SK-N-SH (cell line): ENCODE data around the gene TAC4. TPM values are rescaled to one million over a fixed set of nuclear protein-coding genes. Genes with fewer than 3 reads are reported as not detected.

Experiments
- CTCF ChIA-PET: fragments of 300-600, 350-600 bp; formaldehyde crosslinking; extraction: SDS; loops from one replicate; lab custom pipeline; 2021; lab: Yijun Ruan, JAX
- POLR2A ChIA-PET: fragments of 350-600 bp; sonication (Branson Sonifier 250); formaldehyde crosslinking; extraction: SDS; loops from one replicate; lab custom pipeline; 2020; ENCODE audit warnings: antibody characterized with exemption, inconsistent platforms; lab: Yijun Ruan, JAX
- DNase-seq: peaks from one replicate; pipeline ENCODE4 v3.0.0; 2012
- H2AFZ ChIP-seq: fragments of 200-600 bp; sonication (generic); 2 replicates; pipeline ENCODE4 v1.8.1; 2016; ENCODE audit warnings: antibody characterized with exemption, mild to moderate bottlenecking, low read depth
- H3F3A ChIP-seq: fragments of 200-600 bp; sonication (generic); replicated peaks from 2 replicates; pipeline ENCODE3; 2016; ENCODE audit warnings: antibody characterized with exemption, mild to moderate bottlenecking; ENCODE audit not compliant: insufficient read depth
- H3K27ac ChIP-seq, 2 experiments: fragments of 200-500 bp in 1 of 2; fragments of 200-600 bp in 1 of 2; sonication (Bioruptor generic) in 1 of 2; sonication (generic), shearing (Covaris generic) in 1 of 2; 2 replicates each; pipeline versions ENCODE4 v1.5.1 to v1.6.1; 2014 to 2016; ENCODE audit warnings: low read depth in 2 of 2, inconsistent platforms in 1 of 2, low read length in 1 of 2, mild to moderate bottlenecking in 1 of 2, mixed read lengths in 1 of 2
- H3K27me3 ChIP-seq: fragments of 200-600 bp; sonication (generic), shearing (Covaris generic); 2 replicates; pipeline ENCODE4 v1.6.1; 2016; ENCODE audit warnings: mixed run types; ENCODE audit not compliant: insufficient read depth
- H3K36me3 ChIP-seq, 2 experiments: fragments of 200-500 bp in 1 of 2; fragments of 200-600 bp in 1 of 2; sonication (Bioruptor generic) in 1 of 2; sonication (generic) in 1 of 2; replicated peaks in 1 of 2; 2 replicates each; pipeline versions ENCODE3 to v1.5.1; 2014 to 2016; ENCODE audit warnings: low read length in 1 of 2, mild to moderate bottlenecking in 1 of 2; ENCODE audit not compliant: insufficient read depth in 2 of 2, control insufficient read depth in 1 of 2
- H3K4me1 ChIP-seq, 2 experiments: fragments of 200-500 bp in 1 of 2; fragments of 200-600 bp in 1 of 2; sonication (Bioruptor generic) in 1 of 2; sonication (generic), shearing (Covaris generic) in 1 of 2; 2 replicates each; pipeline versions ENCODE4 v1.5.1 to v1.6.1; 2014 to 2016; ENCODE audit warnings: low read depth in 1 of 2, low read length in 1 of 2, mixed run types in 1 of 2; ENCODE audit not compliant: insufficient read depth in 2 of 2, control insufficient read depth in 1 of 2
- H3K4me2 ChIP-seq: fragments of 200-600 bp; sonication (generic), shearing (Covaris generic); 2 replicates; pipeline ENCODE4 v1.6.1; 2017; ENCODE audit warnings: mixed run types
- H3K4me3 ChIP-seq, 2 experiments: fragments of 200-500 bp in 1 of 2; fragments of 200-600 bp in 1 of 2; sonication (Bioruptor generic) in 1 of 2; sonication (generic), shearing (Covaris generic) in 1 of 2; 2 replicates each; pipeline versions ENCODE4 v1.5.1 to v1.8.1; 2014 to 2016; ENCODE audit warnings: low read depth in 2 of 2, inconsistent platforms in 1 of 2, low read length in 1 of 2, mild to moderate bottlenecking in 1 of 2, mixed read lengths in 1 of 2, moderate library complexity in 1 of 2
- H3K79me2 ChIP-seq: fragments of 200-600 bp; sonication (generic); 2 replicates; pipeline ENCODE4 v1.8.1; 2017; ENCODE audit warnings: mild to moderate bottlenecking; ENCODE audit not compliant: insufficient read depth
- H3K9ac ChIP-seq: fragments of 200-600 bp; sonication (generic); 2 replicates; pipeline ENCODE4 v1.6.1; 2017; ENCODE audit warnings: mixed run types
- H3K9me2 ChIP-seq: fragments of 200-600 bp; sonication (generic); 2 replicates; pipeline ENCODE4 v1.6.1; 2017; ENCODE audit warnings: mixed run types
- H3K9me3 ChIP-seq: fragments of 200-600 bp; sonication (generic); 2 replicates; pipeline ENCODE4 v1.6.1; 2017; ENCODE audit warnings: mixed run types, mild to moderate bottlenecking, moderate library complexity
- H4K20me1 ChIP-seq: fragments of 200-600 bp; sonication (generic); 2 replicates; pipeline ENCODE4 v1.6.1; 2017; ENCODE audit warnings: mild to moderate bottlenecking, mixed run types; ENCODE audit not compliant: insufficient read depth
- CHD2 ChIP-seq: fragments of 150-350 bp; IDR thresholded peaks from 2 replicates; pipeline ENCODE4 v1.6.1; 2018; ENCODE audit warnings: low read length; ENCODE audit not compliant: partially characterized antibody
- FOXJ3 ChIP-seq: sonication (generic); formaldehyde crosslinking; IDR thresholded peaks from 2 replicates; pipeline ENCODE4 v1.5.1; 2020; ENCODE audit warnings: mild to moderate bottlenecking, missing genetic modification reagents
- GABPA ChIP-seq: IDR thresholded peaks from 2 replicates; pipeline ENCODE4 v1.4.0; 2012; ENCODE audit warnings: low read depth, mild to moderate bottlenecking
- MEF2A ChIP-seq: IDR thresholded peaks from 2 replicates; pipeline ENCODE4 v1.4.0; 2012; ENCODE audit warnings: low read depth, borderline replicate concordance
- MXI1 ChIP-seq: IDR thresholded peaks from 2 replicates; pipeline ENCODE4 v1.6.1; 2012; ENCODE audit warnings: mild to moderate bottlenecking, low read depth, low read length, improper control_type of control experiment
- NRF1 ChIP-seq: IDR thresholded peaks from 2 replicates; pipeline ENCODE4 v1.6.1; 2012; ENCODE audit warnings: low read depth, mild to moderate bottlenecking, low read length
- RXRA ChIP-seq: IDR thresholded peaks from 2 replicates; pipeline ENCODE4 v1.4.0; 2012; ENCODE audit warnings: low read depth, mild to moderate bottlenecking, borderline replicate concordance
- SIN3A ChIP-seq: IDR thresholded peaks from 2 replicates; pipeline ENCODE4 v1.6.1; 2012; ENCODE audit warnings: low read depth, mild to moderate bottlenecking, low read length, moderate library complexity, borderline replicate concordance
- SMC3 ChIP-seq: IDR thresholded peaks from 2 replicates; pipeline ENCODE4 v1.6.1; 2012; ENCODE audit warnings: low read depth, low read length, improper control_type of control experiment
- TAF1 ChIP-seq: IDR thresholded peaks from 2 replicates; pipeline ENCODE4 v1.6.1; 2012; ENCODE audit warnings: low read depth, mild to moderate bottlenecking, low read length, moderate library complexity, borderline replicate concordance
- YY1 ChIP-seq: IDR thresholded peaks from 2 replicates; pipeline ENCODE4 v1.4.0; 2012; ENCODE audit warnings: low read depth, mild to moderate bottlenecking
- WGBS: methylation state at CpG from one replicate; pipeline ENCODE4 v1.1.6; 2017; ENCODE audit warnings: low lambda C conversion rate; 5-methylcytosine and 5-hydroxymethylcytosine counted together
- polyA plus RNA-seq, 3 experiments: library from polyadenylated mRNA; depleted of rRNA; stranded (reverse); fragments of >200 nt; gene quantifications; 2 replicates each; pipeline ENCODE4 v1.2.3, GENCODE V29; 2012
- TF ChIP-seq, protein P1 (sequence below): IDR thresholded peaks from 2 replicates; pipeline ENCODE4; 2012
- TF ChIP-seq, protein P2 (sequence below): fragments of 200-600 bp; sonication (generic); IDR thresholded peaks from 2 replicates; pipeline ENCODE4 v1.6.1; 2017; ENCODE audit warnings: antibody characterized with exemption, mild to moderate bottlenecking, moderate library complexity
- TF ChIP-seq, protein P3 (sequence below): IDR thresholded peaks from 2 replicates; pipeline ENCODE4 v1.4.0; 2012; ENCODE audit warnings: low read depth, borderline replicate concordance
- TF ChIP-seq, protein P4 (sequence below): IDR thresholded peaks from 2 replicates; pipeline ENCODE4 v1.4.0; 2012; ENCODE audit warnings: low read depth
- TF ChIP-seq, protein P5 (sequence below): IDR thresholded peaks from 2 replicates; pipeline ENCODE4 v1.4.0; 2012; ENCODE audit warnings: low read depth, borderline replicate concordance
- TF ChIP-seq, protein P6 (sequence below): fragments of 150-350 bp; IDR thresholded peaks from 2 replicates; pipeline ENCODE4 v1.6.1; 2017; ENCODE audit warnings: antibody characterized with exemption, low read length, low read depth, borderline replicate concordance

The TAC4 gene
- polyA plus RNA-seq, 1 of the 3 experiments (the other 2 are of a cell fraction), result not detected

DNA sequence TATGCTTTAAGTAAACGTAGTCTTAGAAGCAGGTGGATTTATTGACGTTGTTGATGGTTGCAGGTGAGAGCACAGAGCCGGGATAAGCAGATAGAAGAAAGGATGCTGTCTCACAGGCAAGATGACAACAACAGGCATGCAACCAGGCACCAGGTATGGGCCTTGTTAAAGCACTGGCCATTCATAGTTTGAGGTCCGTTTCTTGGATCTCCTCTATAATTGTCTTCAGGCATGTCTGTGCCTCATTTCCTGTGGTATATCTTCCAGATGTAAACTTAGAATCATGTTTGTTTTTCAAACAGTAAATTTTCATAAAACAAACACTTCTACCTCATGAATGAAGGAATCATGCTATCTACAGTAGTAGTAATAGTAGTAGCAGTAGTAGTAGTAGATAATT, 38.8 kb downstream of the TAC4 start:
- no peak overlapping the region for H3K27ac ChIP-seq
- no peak for DNase-seq
- H2AFZ ChIP-seq, result no peak overlapping the region
- H3K4me1 ChIP-seq, result no peaks in the 10 kb centered on the region
- H3K4me3 ChIP-seq, result no peak overlapping the region
- no peak for TF ChIP-seq CHD2
- WGBS, result 84% methylated on average over 4 of the region's 4 CpGs
- ChIA-PET POLR2A (no interaction called here), CTCF (interaction anchor here (1.0 to 2.4 kb wide), 3 partner anchors 13 to 189 kb away, joined by 3 to 7 read pairs (median 5); no protein-coding TSS in a partner anchor)
- H3K36me3 ChIP-seq, result peaks cover 68 to 77% of the 10 kb centered on the region in 2 experiments
- H3F3A ChIP-seq, result no peaks in the 10 kb centered on the region
- no peak overlapping the region for H3K4me2 ChIP-seq
- no peaks in the 10 kb centered on the region for H3K9me3 ChIP-seq
- H3K9ac ChIP-seq, result no peak overlapping the region
- H3K27me3 ChIP-seq, result no peaks in the 10 kb centered on the region
- no peaks in the 10 kb centered on the region; the same call in 1 of the 2 replicates for H4K20me1 ChIP-seq
- peaks cover 45% of the 10 kb centered on the region; the same call in 1 of the 2 replicates for H3K79me2 ChIP-seq
- no peaks in the 10 kb centered on the region for H3K9me2 ChIP-seq

DNA sequence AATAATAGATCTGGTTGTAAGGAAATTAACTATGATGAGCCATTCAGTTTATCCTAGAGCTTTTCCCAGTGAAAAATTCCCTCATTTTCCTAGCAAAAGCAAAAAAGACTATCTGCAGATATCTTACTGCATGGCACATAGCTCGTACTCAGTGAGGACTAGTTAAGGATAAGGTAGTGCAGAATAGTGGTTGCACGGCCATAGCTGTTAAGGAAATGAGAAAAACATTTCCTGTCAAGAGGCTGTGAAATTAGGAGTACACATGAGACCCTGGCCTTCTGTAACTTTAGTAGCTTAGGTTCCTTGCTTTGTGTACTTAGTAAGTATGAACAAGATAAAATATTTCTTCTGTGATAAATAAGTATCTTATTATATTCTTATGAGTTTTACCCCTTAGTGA, 49.1 kb downstream of the TAC4 start:
- H4K20me1 ChIP-seq, result peaks cover 40% of the 10 kb centered on the region
- H3K4me1 ChIP-seq, result no peaks in the 10 kb centered on the region
- POLR2A ChIA-PET, result interaction anchor here (1.1 kb wide), 1 partner anchor 35 kb away, joined by 4 read pairs; the partner anchor contains the start of gene FAM117A
- no peaks in the 10 kb centered on the region for H3K9me2 ChIP-seq
- no peaks in the 10 kb centered on the region for H3K9me3 ChIP-seq
- H3K79me2 ChIP-seq, result peaks cover 96% of the 10 kb centered on the region
- H3F3A ChIP-seq, result no peaks in the 10 kb centered on the region
- CTCF ChIA-PET, result interaction anchor here (0.9 to 1.3 kb wide), 5 partner anchors 20 to 198 kb away, joined by 3 to 5 read pairs (median 4); no protein-coding TSS in a partner anchor
- H3K9ac ChIP-seq, result no peak overlapping the region
- no peaks in the 10 kb centered on the region for H3K27me3 ChIP-seq
- H2AFZ ChIP-seq, result no peak overlapping the region
- DNase-seq, result no peak
- H3K36me3 ChIP-seq, result peaks cover 55 to 83% of the 10 kb centered on the region in 2 experiments
- no peak overlapping the region for H3K4me2 ChIP-seq
- H3K4me3 ChIP-seq, result no peak overlapping the region
- peak overlapping the region in 1 of 2 experiments; percentile 0; a peak in 1 of 4 replicates for H3K27ac ChIP-seq
- WGBS, result 88% methylated on average over 2 of the region's 2 CpGs
- TF ChIP-seq, protein P1, sequence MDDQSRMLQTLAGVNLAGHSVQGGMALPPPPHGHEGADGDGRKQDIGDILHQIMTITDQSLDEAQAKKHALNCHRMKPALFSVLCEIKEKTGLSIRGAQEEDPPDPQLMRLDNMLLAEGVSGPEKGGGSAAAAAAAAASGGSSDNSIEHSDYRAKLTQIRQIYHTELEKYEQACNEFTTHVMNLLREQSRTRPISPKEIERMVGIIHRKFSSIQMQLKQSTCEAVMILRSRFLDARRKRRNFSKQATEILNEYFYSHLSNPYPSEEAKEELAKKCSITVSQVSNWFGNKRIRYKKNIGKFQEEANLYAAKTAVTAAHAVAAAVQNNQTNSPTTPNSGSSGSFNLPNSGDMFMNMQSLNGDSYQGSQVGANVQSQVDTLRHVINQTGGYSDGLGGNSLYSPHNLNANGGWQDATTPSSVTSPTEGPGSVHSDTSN, result no peak
- TF ChIP-seq YY1 (no peak), MXI1 (no peak), TAF1 (no peak), SMC3 (no peak), FOXJ3 (CRISPR knock-in tag) (no peak), MEF2A (no peak), RXRA (no peak), NRF1 (no peak), GABPA (no peak), SIN3A (no peak)
- TF ChIP-seq, protein P2, sequence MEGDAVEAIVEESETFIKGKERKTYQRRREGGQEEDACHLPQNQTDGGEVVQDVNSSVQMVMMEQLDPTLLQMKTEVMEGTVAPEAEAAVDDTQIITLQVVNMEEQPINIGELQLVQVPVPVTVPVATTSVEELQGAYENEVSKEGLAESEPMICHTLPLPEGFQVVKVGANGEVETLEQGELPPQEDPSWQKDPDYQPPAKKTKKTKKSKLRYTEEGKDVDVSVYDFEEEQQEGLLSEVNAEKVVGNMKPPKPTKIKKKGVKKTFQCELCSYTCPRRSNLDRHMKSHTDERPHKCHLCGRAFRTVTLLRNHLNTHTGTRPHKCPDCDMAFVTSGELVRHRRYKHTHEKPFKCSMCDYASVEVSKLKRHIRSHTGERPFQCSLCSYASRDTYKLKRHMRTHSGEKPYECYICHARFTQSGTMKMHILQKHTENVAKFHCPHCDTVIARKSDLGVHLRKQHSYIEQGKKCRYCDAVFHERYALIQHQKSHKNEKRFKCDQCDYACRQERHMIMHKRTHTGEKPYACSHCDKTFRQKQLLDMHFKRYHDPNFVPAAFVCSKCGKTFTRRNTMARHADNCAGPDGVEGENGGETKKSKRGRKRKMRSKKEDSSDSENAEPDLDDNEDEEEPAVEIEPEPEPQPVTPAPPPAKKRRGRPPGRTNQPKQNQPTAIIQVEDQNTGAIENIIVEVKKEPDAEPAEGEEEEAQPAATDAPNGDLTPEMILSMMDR, result no peak
- TF ChIP-seq, protein P3, sequence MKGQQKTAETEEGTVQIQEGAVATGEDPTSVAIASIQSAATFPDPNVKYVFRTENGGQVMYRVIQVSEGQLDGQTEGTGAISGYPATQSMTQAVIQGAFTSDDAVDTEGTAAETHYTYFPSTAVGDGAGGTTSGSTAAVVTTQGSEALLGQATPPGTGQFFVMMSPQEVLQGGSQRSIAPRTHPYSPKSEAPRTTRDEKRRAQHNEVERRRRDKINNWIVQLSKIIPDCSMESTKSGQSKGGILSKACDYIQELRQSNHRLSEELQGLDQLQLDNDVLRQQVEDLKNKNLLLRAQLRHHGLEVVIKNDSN, result no peak
- TF ChIP-seq, protein P4, sequence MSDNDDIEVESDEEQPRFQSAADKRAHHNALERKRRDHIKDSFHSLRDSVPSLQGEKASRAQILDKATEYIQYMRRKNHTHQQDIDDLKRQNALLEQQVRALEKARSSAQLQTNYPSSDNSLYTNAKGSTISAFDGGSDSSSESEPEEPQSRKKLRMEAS, result no peak
- TF ChIP-seq, protein P5, sequence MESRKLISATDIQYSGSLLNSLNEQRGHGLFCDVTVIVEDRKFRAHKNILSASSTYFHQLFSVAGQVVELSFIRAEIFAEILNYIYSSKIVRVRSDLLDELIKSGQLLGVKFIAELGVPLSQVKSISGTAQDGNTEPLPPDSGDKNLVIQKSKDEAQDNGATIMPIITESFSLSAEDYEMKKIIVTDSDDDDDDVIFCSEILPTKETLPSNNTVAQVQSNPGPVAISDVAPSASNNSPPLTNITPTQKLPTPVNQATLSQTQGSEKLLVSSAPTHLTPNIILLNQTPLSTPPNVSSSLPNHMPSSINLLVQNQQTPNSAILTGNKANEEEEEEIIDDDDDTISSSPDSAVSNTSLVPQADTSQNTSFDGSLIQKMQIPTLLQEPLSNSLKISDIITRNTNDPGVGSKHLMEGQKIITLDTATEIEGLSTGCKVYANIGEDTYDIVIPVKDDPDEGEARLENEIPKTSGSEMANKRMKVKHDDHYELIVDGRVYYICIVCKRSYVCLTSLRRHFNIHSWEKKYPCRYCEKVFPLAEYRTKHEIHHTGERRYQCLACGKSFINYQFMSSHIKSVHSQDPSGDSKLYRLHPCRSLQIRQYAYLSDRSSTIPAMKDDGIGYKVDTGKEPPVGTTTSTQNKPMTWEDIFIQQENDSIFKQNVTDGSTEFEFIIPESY, result no peak
- TF ChIP-seq, protein P6, sequence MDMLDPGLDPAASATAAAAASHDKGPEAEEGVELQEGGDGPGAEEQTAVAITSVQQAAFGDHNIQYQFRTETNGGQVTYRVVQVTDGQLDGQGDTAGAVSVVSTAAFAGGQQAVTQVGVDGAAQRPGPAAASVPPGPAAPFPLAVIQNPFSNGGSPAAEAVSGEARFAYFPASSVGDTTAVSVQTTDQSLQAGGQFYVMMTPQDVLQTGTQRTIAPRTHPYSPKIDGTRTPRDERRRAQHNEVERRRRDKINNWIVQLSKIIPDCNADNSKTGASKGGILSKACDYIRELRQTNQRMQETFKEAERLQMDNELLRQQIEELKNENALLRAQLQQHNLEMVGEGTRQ, result no peak
